ENCODE data around the gene SND1.
A peak's percentile ranks its signal among the peaks of the same experiment; 100 is the strongest.

Gene SND1

DNA sequence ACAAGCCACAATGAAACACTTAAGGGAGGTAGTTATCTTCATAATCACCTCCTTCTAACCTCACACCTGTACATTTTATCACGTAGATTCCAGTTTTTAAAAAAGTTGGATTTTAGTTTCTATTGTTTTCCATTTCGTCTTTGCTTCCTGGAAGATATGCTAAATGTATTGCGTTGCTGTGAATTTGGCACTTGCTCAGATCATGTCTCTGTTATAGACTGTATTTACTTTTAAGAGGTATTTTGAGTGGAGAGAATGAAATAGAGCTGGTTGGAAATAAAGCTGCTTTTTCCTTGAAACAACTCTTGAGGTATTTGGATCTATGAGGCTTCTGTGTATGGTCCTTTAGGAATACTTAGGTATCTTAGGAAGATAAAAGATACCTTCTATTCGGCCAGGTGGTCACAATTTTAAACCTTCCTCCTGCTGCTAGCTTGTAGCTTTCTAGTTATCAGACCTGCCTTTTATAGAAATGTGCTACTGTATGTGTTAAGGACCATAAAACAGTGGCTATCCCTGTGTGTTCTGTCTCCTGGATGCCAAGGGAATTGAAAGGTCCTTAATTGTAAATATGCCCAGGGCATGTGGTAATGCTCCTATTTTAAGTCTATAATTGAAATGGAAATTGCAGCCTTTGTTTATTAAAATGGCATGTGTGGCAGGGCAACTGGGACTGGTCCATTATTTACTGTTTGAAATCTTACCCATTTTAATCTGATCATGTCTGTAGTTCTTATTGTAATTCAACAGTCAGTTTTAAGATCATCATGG lies 147.7 kb downstream of the SND1 start:
- Histone ChIP-seq H3K27ac (no peak overlapping the region), H3K4me3 (ENCODE audit: low read depth, low read length) (no peak overlapping the region), H3K36me3 (no peaks in the 10 kb centered on the region), H3K9me3 (ENCODE audit: severe bottlenecking) (no peaks in the 10 kb centered on the region), H3K27me3 (ENCODE audit: insufficient read depth, low read depth, severe bottlenecking) (no peaks in the 10 kb centered on the region)
- no peak for DNase-seq
- TF ChIP-seq CTCF (IDR thresholded peaks at IDR 0.05; ENCODE audit: low read depth, low read length): no peak

- Histone ChIP-seq H3K9me3 (ENCODE audit: severe bottlenecking) (no peaks in the 10 kb centered on the region), H3K4me3 (ENCODE audit: low read depth, low read length) (no peak overlapping the region), H3K27me3 (ENCODE audit: insufficient read depth, low read depth, severe bottlenecking) (no peaks in the 10 kb centered on the region), H3K27ac (no peak overlapping the region), H3K36me3 (no peaks in the 10 kb centered on the region)
- no peak for TF ChIP-seq CTCF (IDR thresholded peaks at IDR 0.05; ENCODE audit: low read depth, low read length)
- no peak for DNase-seq
These were observed 150.9 kb downstream of the SND1 start for GRCh38 chr7:127802845-127803244.

DNA sequence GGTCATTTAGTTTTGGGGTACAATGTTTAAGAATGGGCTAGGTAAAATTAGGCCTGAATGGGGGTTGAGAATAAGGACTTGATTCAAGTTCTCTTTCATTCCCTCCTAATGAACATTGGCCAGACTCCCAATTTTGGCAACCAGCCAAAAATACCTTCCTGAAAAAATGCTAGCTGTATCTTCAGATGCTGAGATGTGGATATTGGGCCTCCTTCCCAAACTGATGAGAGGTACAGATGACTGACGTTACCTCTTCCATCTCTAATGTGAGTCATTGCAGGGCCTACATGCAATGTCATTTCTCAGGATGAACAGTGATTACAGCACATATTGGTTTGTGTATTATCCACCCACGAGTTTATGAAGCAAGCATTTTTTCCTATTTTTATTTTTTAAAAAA lies 151.6 kb downstream of the SND1 start:
- no peak for TF ChIP-seq CTCF (IDR thresholded peaks at IDR 0.05; ENCODE audit: low read depth, low read length)
- Histone ChIP-seq H3K27me3 (ENCODE audit: insufficient read depth, low read depth, severe bottlenecking) (no peaks in the 10 kb centered on the region), H3K4me3 (ENCODE audit: low read depth, low read length) (no peak overlapping the region), H3K27ac (no peak overlapping the region), H3K36me3 (no peaks in the 10 kb centered on the region; the same call in 1 of the 2 replicates), H3K9me3 (ENCODE audit: severe bottlenecking) (no peaks in the 10 kb centered on the region)
- no peak for DNase-seq

GRCh38 chr7:127807340-127807739 lies 155.3 kb downstream of the SND1 start:
- H3K9me3 ChIP-seq (ENCODE audit: severe bottlenecking): no peaks in the 10 kb centered on the region
- no peak for TF ChIP-seq CTCF (IDR thresholded peaks at IDR 0.05; ENCODE audit: low read depth, low read length)
- H3K4me3 ChIP-seq (ENCODE audit: low read depth, low read length): no peak overlapping the region
- no peaks in the 10 kb centered on the region; the same call in 1 of the 2 replicates for H3K36me3 ChIP-seq
- DNase-seq: no peak
- H3K27ac ChIP-seq: no peak overlapping the region
- no peaks in the 10 kb centered on the region for H3K27me3 ChIP-seq (ENCODE audit: insufficient read depth, low read depth, severe bottlenecking)

GRCh38 chr7:127807829-127808228 lies 155.8 kb downstream of the SND1 start:
- no peak for TF ChIP-seq CTCF (IDR thresholded peaks at IDR 0.05; ENCODE audit: low read depth, low read length)
- no peak for DNase-seq
- H3K27me3 ChIP-seq (ENCODE audit: insufficient read depth, low read depth, severe bottlenecking): no peaks in the 10 kb centered on the region
- no peak overlapping the region for H3K27ac ChIP-seq
- no peaks in the 10 kb centered on the region; the same call in 1 of the 2 replicates for H3K36me3 ChIP-seq
- H3K9me3 ChIP-seq (ENCODE audit: severe bottlenecking): no peaks in the 10 kb centered on the region
- H3K4me3 ChIP-seq (ENCODE audit: low read depth, low read length): no peak overlapping the region

DNA sequence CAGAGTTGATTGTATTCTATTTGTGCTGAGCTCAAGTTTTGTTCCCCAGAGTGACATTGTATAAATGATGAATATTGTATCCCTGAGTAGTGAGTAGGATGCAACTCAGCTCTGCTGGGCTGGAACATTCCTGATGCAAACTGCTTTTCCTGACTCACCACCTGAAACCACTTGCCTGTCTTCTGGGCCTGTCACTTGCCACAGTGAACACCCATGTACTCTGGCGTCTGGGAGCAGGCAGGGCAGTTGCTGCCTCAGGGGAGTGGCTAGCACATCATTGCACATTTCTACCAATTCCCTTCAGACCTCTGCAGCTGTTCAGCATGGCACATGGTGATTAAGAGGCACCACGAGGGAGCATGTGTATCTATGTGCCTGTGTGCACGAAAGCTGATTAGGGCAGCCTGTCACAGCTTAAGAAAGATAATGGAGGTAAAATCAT lies 157.3 kb downstream of the SND1 start:
- H3K9me3 ChIP-seq (ENCODE audit: severe bottlenecking): no peaks in the 10 kb centered on the region
- no peak for TF ChIP-seq CTCF (IDR thresholded peaks at IDR 0.05; ENCODE audit: low read depth, low read length)
- H3K27me3 ChIP-seq (ENCODE audit: insufficient read depth, low read depth, severe bottlenecking): no peaks in the 10 kb centered on the region
- no peaks in the 10 kb centered on the region; the same call in 1 of the 2 replicates for H3K36me3 ChIP-seq
- peak overlapping the region; percentile 49 for H3K27ac ChIP-seq
- peak; percentile 86 for DNase-seq
- no peak overlapping the region for H3K4me3 ChIP-seq (ENCODE audit: low read depth, low read length)
